Inflammatory macrophage treated with lipopolysaccharide for 1 hour (primary cell): ENCODE data around the gene CYP11A1.
A peak's percentile ranks its signal among the peaks of the same experiment; 100 is the strongest.
"Not testable (repeated sequence)": the region's sequence is repeated elsewhere in the genome, so short reads cannot be mapped to it uniquely, and the experiment has no call there.

Source experiments
- DNase-seq, 2 donors: peaks; one replicate each; pipeline ENCODE4 v3.0.0-alpha.2; 2020 to 2022

The CYP11A1 gene

GRCh38 chr15:74373731-74374647 is 6.5 kb upstream of the CYP11A1 start:
- DNase-seq = peak; percentile 67 to 95

GRCh38 chr15:74373056-74373650 is 5.7 kb upstream of the CYP11A1 start:
- no peak for DNase-seq

GRCh38 chr15:74370471-74370870 is 3.0 kb upstream of the CYP11A1 start:
- DNase-seq = no peak

- no peak for DNase-seq
These were observed 2.3 kb upstream of the CYP11A1 start for GRCh38 chr15:74369756-74370155.

GRCh38 chr15:74369084-74369745 is 1.8 kb upstream of the CYP11A1 start:
- DNase-seq = no peak

- DNase-seq = no peak
These were observed 675 bp upstream of the CYP11A1 start for GRCh38 chr15:74368121-74368520.

GRCh38 chr15:74365598-74366445 is 1.6 kb downstream of the CYP11A1 start:
- peak in 1 of 2 donors; percentile 13 for DNase-seq

- no peak for DNase-seq
These were observed 2.4 kb downstream of the CYP11A1 start for GRCh38 chr15:74364936-74365597.

GRCh38 chr15:74362482-74362881 is 5.0 kb downstream of the CYP11A1 start:
- no peak for DNase-seq

GRCh38 chr15:74360855-74361254 is 6.6 kb downstream of the CYP11A1 start:
- DNase-seq = not testable (repeated sequence)

GRCh38 chr15:74359376-74359775 is 8.1 kb downstream of the CYP11A1 start:
- not testable (repeated sequence) for DNase-seq

GRCh38 chr15:74357514-74357913 is 9.9 kb downstream of the CYP11A1 start:
- DNase-seq = not testable (repeated sequence)

GRCh38 chr15:74356050-74356449 is 11.4 kb downstream of the CYP11A1 start:
- DNase-seq = not testable (repeated sequence)

GRCh38 chr15:74353992-74354391 is 13.5 kb downstream of the CYP11A1 start:
- not testable (repeated sequence) for DNase-seq

GRCh38 chr15:74352393-74352910 is 15.0 kb downstream of the CYP11A1 start:
- no peak for DNase-seq

GRCh38 chr15:74351670-74352069 is 15.8 kb downstream of the CYP11A1 start:
- no peak for DNase-seq

GRCh38 chr15:74350295-74351275 is 16.9 kb downstream of the CYP11A1 start:
- no peak for DNase-seq

- no peak for DNase-seq
These were observed 18.1 kb downstream of the CYP11A1 start for GRCh38 chr15:74349241-74349778.

- no peak for DNase-seq
These were observed 19.6 kb downstream of the CYP11A1 start for GRCh38 chr15:74347757-74348250.

- no peak for DNase-seq
These were observed 22.4 kb downstream of the CYP11A1 start for GRCh38 chr15:74345051-74345450.
